DMS114 treated with DMSO at 0.1 percent for 48 hours (cell line): ENCODE measurements around the gene GSN.

Experiments
- DNase-seq: peaks from one replicate; lab custom pipeline; 2025; ENCODE audit not compliant: unreplicated experiment; lab: John Stamatoyannopoulos, UW

The GSN gene

DNA sequence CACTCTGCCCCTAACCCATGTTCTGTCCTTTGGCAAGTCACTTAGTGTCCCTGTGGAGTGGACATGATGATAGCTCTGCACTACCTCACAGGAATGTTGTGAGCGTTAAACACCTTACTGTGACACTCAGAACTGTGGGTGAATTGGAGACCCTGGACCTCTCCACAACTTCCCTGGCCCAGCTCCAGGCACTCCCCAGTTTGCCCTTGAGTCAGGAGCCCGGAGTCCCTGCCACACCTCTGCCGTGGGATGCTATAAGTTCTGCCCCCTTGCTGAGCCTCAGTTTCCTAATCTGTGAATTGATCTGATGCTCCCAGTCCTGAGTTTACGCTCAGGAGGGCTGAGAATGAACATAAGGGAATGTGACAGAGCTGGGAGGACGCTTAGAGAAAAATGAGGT lies 34.4 kb downstream of the GSN start:
- DNase-seq: no peak

DNA sequence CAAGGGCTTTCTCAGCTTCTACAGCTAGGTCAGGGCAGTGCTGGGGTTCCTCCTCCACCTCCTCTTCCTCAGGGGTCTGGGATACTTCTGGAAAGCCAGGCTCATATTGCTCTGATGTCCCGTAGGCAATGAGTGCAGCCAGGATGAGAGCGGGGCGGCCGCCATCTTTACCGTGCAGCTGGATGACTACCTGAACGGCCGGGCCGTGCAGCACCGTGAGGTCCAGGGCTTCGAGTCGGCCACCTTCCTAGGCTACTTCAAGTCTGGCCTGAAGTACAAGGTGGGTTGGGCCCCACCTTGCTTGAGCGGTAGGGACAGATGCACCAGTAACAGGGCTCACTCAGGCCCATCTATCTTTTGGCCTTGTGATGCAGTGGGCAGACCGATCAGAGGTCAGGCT lies 34.8 kb downstream of the GSN start:
- DNase-seq: no peak

DNA sequence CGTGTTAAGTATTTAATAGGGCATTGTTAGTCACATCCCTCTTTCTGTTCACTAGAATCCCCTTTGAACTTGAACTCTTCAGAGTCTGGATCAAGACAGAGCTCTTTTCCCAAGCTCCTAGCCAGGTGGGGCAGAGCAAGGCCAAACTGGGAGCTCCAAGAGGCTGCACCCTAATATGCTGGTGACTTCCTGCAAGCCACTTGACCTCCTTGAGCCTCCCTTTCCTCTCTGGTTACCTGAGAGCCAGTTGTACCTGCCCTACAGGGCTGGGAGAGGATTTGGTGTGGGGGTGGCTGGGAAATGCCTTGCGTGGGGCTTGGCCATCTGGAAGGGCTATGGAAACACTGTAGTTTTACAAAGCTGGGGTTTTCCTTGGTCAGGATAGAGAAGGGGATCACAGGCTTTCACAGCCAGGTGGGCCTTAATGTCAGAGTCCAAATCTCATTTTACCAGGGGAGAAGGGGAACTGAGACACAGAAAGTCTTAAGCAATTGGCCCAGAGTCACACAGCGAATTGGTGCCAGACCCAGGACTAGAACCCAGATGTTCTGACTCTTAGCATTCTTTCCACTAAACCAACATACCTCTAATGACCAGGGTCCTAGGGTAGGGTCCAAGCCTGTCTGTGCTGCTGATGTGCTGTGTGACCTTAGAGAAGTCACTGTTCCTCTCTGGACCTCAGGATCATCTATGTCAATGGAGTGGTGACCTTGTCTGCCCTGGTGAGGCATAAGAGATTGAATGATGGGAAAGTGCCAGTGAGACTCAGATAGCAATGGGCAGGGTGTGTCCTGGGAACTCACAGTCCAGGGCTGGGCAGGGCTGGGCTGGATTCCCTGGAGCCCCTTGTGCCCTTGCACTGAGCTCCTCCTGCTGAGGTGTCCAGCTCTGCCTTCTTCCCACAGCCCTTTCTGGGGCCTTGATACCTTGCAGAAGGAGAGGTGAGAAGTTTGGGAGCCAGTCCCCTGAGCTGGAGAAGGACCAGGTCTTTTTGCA lies 35.8 kb downstream of the GSN start:
- no peak for DNase-seq

DNA sequence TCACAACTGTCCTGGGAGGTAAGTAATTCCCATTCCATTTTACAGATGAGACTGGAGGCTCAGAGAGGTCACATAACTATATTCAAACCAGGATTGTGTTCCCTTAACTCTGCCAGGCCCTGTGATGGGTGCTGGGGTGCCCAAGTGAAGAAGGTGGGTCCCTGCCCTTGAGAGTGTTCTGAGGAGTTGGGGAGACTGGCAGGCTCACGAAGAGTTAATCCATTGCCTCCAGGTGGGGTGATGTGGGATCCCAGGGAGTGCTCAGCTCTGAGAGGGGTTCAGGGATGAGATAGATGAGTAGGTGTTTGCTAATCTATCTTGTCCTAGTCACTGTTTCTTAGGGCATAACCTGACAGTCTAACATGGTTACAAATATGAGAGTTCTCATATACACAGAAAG lies 36.7 kb downstream of the GSN start:
- DNase-seq: no peak

DNA sequence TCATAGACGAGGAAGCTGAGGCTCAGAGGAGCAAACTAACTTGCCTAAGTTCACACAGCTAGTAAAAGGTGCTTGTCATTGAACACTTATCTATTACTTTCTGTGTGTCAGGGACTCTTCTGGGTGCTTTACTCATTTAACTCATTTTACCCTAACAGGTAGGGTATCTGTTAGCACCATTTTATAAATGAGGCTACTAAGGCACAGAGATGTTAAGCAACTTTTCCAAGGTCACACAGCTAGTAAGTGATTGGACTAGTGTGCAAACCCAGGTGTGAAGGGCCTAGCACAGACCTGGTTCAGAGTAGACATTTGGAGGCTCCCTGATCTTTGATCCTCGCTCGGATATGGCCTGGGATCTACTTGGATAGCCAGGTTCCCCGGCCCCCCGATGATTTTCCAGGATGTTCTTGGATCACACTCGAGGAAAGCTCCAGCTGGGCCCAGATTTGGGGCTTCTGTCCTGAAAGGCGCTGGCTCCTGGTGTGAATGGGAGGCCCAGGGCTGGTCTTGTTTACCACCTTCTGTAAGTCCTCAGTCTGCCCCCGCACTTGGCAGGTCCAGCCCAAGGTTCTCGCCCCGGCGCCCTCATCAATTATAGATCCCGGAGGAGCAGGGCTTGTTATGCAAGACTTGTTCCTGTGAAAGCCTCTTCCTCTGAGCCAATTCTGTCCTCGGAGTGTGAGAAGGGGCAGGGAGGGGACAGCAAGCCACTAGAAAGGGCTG lies 37.5 kb downstream of the GSN start:
- no peak for DNase-seq

DNA sequence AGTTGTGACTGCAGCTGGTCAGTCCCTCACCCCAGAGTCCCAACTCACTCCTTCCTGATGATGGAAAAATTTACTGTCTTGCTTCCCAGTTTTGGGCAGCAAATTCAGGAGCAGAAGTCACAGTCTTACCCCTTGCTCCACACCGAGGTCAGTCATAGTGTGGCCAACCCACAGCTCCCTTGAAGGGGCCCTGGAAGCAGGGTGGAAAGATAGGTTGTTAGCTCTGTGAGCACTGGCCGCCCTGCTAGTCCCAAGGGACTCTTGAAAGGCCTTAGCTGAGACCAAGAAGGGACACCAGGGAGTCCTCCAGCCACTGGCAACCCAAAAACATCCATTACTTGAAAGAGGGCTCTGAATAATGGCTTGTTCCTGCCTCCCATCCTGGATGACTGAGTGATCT lies 40.0 kb downstream of the GSN start:
- no peak for DNase-seq

DNA sequence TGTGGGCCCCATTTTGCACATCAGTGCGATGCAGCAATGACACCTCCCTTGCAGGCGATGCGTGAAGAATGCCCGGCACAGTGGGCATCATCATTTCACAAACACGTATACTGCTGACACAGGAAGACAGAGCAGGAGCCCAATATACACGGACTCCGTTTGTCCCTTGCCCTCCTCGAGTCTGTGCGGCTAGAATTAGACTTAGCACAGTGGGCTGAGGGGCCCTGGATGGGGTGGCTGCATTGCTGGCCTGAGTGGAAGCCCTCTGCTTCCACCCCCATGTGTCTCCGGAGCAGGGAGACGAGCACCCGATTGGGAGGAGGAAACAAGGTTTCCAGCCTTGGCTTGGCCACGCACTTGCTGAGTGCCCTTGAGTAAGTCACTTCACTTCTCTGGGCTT lies 40.8 kb downstream of the GSN start:
- no peak for DNase-seq

DNA sequence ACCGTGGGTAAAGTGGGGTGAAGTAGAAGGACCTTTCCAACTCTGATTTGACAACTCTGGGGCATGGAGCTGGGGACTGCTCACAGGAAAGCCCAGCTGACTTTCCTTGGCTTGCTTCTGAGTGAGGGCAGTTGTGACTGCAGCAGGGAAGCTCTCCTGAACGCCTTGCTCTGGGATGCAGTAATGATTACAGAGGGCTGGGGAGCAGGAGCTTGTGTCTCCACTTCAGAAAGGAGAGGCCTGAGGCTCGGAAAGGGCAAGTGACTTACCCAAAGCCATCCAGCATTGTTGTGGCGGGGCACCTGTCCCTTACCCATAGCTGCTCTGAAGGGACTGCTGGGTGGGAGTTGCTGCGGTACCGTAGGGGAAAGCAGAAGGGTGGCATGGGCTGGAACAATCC lies 41.2 kb downstream of the GSN start:
- DNase-seq: no peak

DNA sequence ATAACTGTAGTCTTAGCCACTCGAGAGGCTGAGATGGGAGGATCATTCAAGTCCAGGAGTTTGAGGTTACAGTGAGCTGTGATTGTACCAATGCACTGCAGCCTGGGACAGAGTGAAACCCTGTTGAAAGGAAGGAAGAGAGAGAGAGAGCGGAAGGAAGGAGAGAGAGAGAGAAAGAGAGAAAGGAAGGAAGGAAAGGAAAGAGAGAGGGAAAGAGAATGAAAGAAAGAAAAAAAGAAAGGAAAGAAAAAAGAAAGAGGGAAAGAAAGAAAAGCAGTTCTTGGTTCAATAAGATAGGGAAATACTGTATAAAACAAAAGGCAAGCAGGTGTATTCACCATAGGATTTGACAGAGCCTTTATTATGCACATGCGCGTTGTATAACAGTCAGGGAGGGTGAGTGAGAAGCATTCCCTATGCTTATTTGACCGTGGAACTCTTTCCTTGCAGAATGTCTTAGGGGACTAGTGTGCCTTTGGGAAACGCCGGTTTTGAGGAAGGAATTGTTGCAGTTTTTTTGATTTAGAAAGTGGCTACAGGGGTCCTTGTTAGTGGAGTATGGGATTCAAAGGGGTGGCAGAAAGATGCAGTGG lies 42.0 kb downstream of the GSN start:
- no peak for DNase-seq

DNA sequence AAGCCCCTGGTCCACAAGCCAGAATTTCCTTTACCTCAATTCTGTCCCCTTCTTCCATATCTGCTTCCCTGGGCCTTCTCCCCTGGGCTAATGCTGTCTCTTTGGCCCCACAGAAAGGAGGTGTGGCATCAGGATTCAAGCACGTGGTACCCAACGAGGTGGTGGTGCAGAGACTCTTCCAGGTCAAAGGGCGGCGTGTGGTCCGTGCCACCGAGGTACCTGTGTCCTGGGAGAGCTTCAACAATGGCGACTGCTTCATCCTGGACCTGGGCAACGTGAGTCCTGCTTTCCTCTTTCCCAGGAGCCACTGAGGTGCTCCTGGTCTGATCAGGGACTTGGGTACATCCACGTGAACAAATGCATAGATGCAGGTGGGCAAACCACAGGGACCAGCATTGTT lies 42.6 kb downstream of the GSN start:
- DNase-seq: no peak

DNA sequence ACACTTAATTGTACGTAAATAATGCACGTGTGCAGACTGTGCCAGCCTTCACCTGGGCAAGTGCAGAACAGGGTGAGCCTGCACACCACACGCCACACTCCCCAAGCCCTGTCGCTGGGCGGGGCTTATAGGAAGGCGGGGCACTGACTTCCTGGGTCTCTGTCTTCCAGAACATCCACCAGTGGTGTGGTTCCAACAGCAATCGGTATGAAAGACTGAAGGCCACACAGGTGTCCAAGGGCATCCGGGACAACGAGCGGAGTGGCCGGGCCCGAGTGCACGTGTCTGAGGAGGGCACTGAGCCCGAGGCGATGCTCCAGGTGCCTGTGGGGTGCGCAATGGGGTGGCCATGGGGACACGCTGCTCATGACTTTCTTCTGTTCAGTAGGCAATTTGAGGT lies 44.2 kb downstream of the GSN start:
- DNase-seq: no peak

DNA sequence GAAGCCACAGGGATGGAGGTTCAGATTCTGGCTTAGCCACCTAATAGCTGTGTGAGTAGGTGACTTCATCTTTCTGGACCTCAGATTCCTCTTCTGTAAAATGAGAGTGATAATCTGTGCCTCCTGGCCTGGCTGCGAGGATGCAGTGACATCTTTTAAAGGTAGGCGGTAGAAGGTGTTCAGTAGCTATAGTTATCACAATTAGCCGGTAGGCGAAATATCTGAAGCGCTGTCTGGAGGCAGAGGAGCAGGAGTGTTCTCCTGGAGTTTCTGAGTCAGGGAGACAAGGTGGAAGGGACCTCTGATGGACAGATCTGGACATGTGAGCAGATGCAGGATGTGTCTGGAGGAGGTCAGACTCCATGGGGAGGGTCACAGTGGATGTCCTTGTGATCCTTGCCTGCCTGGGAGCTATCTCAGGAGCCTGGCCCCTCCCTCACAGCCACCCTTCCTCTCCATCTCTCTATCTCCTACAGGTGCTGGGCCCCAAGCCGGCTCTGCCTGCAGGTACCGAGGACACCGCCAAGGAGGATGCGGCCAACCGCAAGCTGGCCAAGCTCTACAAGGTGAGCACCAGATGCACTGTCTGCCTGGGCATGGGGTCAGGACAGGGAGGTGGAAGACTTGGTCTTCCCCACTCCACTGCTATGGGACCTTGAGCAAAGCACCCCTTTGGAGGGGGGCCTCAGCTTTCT lies 45.6 kb downstream of the GSN start:
- DNase-seq: no peak

DNA sequence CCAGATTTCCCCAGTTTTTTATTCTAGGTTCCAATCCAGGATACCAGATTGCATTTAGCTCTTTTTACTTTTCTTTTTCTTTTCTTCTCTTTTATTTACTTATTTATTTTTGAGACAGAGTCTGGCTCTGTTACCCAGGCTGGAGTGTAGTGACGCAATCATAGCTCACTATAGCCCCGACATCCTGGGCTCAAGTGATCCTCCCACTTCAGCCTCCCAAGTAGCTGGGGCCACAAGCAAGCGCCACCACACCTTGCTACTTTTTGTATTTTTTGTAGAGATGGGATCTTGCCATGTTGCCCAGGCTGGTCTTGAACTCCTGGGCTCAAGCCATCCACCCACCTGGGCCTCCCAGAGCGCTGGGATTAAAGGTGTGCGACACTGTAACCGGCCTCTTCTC lies 48.4 kb downstream of the GSN start:
- DNase-seq: no peak

DNA sequence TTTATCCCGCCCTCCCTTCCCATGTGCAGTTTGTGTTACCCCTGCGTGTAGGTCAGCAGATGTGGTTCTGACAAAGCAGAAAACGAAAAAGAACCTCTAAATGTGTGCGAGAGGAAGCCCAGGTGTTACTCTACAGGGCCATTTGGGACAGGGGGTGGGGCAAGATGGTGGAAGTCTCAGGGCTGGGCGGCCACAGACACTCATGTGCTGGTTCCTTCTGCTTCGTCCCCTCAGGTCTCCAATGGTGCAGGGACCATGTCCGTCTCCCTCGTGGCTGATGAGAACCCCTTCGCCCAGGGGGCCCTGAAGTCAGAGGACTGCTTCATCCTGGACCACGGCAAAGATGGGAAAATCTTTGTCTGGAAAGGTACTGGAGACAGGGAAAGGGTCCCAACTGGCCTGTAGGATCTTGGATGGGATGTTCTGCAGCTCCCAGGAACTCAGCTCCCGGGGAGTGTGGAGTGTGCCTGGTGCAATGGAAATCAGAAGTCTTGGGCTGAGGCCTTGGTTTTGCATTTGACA lies 49.0 kb downstream of the GSN start:
- no peak for DNase-seq

DNA sequence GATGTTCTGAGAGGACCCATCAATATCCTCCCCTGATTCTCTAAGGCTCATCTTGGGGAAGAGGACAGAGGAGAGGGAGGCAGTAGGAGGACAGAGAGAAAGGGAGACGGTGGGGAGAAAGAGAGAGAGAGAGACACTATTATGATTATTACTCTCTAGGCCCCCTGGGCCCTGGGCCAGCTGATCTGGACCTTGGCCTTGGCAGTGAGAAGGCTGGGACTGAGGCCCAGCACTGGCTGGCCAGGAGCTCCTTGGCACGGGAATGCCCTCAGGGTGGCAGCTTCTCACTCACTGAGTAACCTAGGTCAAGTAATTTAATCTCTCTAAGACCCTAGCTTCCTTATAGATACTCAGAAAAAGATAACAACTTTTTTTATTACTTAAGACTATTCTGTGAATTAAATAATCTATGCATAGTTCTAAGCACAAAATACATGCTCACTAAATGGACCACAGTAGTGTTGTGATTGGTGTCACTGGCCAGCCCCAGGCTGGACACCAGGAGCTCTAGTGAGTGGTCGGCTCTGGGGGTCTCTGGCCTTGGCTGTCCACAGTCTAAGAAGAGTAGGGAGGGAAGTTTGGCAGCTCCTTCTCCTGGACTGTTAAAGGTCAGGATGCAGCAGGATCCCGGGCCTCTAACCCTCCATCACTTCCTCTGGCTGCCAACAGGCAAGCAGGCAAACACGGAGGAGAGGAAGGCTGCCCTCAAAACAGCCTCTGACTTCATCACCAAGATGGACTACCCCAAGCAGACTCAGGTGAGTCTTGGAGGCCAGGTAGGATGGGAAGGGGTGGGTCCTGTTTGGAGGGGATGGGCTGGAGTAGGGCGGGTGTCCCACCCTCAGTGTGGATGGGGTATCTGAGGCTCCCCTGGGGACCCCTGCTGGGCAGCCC lies 50.0 kb downstream of the GSN start:
- DNase-seq: no peak

DNA sequence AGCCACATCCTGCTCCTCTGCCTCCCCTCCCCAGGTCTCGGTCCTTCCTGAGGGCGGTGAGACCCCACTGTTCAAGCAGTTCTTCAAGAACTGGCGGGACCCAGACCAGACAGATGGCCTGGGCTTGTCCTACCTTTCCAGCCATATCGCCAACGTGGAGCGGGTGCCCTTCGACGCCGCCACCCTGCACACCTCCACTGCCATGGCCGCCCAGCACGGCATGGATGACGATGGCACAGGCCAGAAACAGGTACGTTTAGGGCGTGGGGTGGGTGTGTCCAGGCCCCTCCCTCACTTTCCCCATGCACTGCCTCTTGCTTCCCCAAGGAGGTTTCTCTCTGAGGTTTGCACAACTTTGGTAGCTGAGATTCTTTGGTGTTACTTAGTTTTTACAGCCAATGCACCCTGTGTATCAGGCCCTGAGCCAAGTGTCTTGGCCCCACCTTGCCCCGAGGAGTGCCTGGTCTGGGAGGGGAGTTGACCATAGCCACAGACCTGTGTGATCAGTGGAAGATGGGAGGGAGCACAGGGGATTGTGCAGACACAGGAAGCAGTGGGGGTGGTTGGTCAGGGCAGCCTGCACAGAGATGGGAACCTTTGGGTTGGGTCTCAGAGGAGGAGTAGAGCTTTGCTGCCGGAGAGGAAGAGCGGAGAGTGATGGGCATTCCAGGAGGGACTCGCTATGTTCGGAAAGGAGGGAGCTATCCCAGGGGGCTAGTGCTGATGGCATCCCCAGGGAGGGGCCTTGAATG lies 50.8 kb downstream of the GSN start:
- no peak for DNase-seq

DNA sequence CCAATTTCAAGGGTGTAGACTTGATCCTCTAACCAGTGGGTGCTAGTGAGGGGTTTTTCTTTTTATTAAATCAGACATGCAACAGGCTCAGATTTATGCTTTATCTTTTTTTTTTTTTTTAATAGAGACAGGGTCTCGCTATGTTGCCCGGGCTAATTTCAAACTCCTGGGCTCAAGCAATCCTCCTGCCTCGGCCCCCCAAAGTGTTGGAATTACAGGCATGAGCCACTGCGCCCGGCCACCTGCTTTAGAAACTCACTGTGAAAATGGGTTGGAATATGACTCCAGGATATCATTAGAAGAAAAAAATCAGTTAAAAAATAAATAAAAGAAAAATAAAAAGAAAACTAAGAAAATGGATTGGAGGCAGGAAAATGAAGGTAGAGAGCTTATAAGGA lies 51.4 kb downstream of the GSN start:
- no peak for DNase-seq

DNA sequence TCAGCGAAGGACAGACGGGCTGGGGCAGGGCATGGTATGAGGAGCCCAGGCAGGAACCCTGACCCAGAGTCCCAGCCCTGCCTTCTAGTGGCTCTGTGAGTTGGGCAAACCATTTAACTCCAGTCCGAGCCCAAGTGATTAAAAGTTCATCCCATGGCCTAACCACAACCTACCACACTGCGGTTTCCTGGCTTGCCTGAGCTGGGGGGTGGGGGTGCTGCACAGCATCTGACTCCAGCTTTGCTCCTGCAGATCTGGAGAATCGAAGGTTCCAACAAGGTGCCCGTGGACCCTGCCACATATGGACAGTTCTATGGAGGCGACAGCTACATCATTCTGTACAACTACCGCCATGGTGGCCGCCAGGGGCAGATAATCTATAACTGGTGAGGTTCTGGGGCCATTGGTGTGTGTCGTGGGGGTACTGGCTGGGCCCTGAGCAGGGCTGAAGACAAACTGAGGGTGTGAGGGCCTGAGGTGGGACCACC lies 53.1 kb downstream of the GSN start:
- DNase-seq: no peak

DNA sequence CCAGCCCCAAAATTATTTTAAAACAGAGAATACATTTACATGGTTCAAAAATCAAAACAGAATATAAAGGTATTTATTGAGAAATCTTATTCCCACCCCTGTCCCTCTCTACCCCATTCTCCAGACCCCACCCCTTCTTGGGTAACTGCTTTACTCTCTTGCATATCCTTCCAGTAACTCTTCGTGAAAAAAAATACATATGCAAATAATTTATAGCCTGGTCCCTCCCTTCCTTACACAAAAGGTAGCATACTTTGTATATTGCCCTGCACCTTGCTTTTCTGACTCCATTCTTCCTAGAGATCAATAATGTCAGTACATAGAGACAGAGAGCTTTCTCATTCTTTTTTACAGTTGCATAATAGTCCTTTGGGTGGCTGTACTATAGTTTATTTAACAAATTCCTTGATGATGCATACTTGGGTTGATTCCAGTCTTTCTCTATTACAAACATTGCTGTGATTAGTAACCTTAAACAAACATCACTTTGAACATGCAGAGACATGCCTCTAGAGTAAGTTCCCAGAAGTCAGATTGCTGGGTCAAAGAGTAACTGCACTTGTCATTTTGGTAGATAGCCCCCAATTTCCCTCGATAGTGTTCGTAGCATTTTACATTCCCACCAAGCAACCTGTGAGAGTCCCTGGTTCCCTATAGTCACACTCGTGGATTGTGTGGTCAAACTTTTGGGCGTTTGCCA lies 54.2 kb downstream of the GSN start:
- no peak for DNase-seq
